ENCODE results near the gene STARD13.
"Not testable (repeated sequence)": the region's sequence is repeated elsewhere in the genome, so short reads cannot be mapped to it uniquely, and the experiment has no call there.

STARD13 gene

DNA sequence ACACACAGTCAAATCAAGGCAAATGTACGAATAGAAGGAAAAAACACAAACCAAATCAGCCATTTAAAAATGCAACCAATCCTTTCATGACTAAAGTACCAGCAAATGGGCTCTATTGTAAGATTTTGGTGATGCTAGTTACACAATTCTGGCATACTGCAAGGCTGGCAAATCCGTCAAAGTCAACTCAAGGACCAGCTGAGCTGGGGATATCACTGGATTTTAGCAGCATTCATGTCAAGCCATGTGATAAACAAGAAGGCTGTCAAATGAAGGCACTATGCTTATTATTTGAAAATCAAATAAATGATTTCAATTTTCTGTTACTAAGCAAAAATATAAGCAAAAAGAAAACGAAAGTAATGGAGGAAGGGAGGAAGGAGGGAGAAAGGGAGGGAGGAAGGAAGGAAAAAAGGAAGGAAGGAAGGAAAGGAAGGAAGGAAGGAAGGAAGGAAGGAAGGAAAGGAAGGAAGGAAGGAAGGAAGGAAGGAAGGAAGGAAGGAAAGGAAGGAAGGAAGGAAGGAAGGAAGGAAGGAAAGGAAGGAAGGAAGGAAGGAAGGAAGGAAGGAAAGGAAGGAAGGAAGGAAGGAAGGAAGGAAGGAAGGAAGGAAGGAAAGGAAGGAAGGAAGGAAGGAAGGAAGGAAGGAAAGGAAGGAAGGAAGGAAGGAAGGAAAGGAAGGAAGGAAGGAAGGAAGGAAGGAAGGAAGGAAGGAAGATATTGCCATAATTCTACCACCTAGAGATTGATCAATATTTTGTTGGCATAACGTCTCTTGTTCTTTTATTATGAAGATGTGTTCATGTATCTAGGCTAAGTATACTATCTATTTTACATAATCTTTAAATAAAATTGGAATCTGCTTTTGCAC lies 108.0 kb downstream of the STARD13 start:
- H3K27me3 Mint-ChIP-seq, result peaks cover 22% of the 10 kb centered on the region
- H3K4me3 Mint-ChIP-seq; DNase-seq (ENCODE audit: low spot score in 2 of 2); ATAC-seq (replicated peaks; ENCODE audit: extremely low read depth, poor library complexity, severe bottlenecking); H3K27ac Mint-ChIP-seq (ENCODE audit: low read depth); H3K36me3 Mint-ChIP-seq (ENCODE audit: insufficient read depth); H3K4me1 Mint-ChIP-seq; H3K9me3 Mint-ChIP-seq: not testable (repeated sequence)

DNA sequence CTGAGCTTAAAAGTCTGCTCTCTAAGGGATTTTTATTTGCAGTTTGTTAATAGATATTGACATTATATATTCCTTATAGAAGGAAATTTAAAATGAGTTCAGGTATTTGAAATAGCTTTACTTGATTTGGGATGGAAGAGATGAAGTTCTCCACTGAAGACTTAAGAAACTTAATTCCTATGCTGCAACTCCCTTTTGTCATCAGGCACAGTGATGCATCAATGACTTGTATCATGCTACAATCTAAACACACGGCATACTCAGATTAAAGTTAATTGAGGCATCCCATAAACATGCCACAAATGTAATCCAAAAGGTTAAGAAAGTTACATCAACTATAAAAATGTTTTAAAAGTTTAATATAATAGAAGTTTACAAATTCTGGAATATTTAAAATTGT lies 109.0 kb downstream of the STARD13 start:
- Mint-ChIP-seq H3K9me3 (no peaks in the 10 kb centered on the region), H3K4me3 (no peak overlapping the region), H3K27ac (ENCODE audit: low read depth) (no peak overlapping the region), H3K27me3 (peaks cover 21% of the 10 kb centered on the region), H3K36me3 (ENCODE audit: insufficient read depth) (no peaks in the 10 kb centered on the region), H3K4me1 (no peaks in the 10 kb centered on the region)
- ATAC-seq (replicated peaks; ENCODE audit: extremely low read depth, poor library complexity, severe bottlenecking) (no peak), DNase-seq (ENCODE audit: low spot score in 2 of 2) (no peak)

DNA sequence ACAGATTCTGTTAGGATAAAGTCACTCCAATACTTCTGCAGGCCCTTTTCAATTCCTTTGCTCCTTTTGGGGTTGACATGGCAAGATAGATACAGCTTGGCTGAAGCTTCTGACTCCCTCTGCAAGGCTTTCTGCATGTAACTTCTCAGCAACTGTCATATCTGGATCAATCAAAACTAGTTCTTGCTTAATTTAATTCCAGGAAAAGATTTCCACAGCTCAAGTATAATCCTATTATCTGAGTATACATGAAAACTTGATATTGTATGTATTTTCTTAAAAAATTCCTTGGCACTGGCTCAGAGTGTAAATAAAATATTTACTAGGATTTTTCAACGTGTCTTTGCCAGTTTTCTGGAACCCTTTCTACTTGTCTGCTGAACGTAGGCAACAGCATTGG lies 109.6 kb downstream of the STARD13 start:
- no peaks in the 10 kb centered on the region for H3K36me3 Mint-ChIP-seq (ENCODE audit: insufficient read depth)
- H3K27me3 Mint-ChIP-seq, result peaks cover 21% of the 10 kb centered on the region
- H3K4me3 Mint-ChIP-seq, result no peak overlapping the region
- DNase-seq (ENCODE audit: low spot score in 2 of 2), result no peak
- ATAC-seq (replicated peaks; ENCODE audit: extremely low read depth, poor library complexity, severe bottlenecking), result no peak
- no peaks in the 10 kb centered on the region for H3K4me1 Mint-ChIP-seq
- no peak overlapping the region for H3K27ac Mint-ChIP-seq (ENCODE audit: low read depth)
- no peaks in the 10 kb centered on the region for H3K9me3 Mint-ChIP-seq

DNA sequence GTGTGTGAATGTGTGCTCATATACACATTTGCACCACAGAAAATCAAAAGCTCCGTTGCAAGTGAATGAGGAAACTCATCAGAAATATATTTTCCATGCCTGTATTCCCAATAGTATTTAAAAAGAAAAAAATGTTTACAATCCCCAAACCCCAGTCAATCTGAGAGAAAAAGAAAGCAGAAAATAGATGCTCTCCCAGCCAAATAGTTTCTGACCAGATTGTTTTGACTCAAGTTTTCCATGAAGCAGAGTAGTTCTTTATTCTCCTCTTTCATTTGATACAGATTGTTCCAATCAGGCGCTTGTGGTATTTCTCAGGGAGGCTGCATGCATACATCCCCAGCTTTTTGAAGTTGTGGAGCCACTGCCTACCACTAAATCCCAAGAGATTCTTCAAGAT lies 110.6 kb downstream of the STARD13 start:
- H3K4me3 Mint-ChIP-seq, result no peak overlapping the region

DNA sequence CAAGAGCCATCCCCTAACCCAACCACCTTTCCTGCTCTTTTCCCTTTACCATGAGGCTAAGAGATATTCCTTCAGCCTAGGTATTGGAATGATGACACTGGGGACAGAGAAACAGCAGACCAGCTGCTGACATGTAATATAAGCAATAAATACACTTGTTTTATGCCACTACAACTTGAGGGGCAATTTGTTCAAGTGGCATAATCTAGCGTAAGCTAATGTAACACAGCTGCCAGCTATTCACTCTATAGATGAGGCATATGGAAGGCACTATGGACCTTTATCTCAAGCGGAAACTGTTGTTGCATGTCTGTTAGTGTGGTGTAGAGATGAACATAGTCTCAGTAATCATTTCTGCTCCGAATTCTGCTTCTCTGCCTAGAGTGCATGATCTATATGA lies 111.1 kb downstream of the STARD13 start:
- Mint-ChIP-seq H3K4me3 (no peak overlapping the region), H3K27me3 (peaks cover 10% of the 10 kb centered on the region), H3K4me1 (no peaks in the 10 kb centered on the region), H3K36me3 (ENCODE audit: insufficient read depth) (no peaks in the 10 kb centered on the region), H3K9me3 (no peaks in the 10 kb centered on the region), H3K27ac (ENCODE audit: low read depth) (no peak overlapping the region)
- ATAC-seq (replicated peaks; ENCODE audit: extremely low read depth, poor library complexity, severe bottlenecking) (no peak), DNase-seq (ENCODE audit: low spot score in 2 of 2) (no peak)

More for the DNA sequence above, 110.6 kb downstream of the STARD13 start:
- no peaks in the 10 kb centered on the region for H3K4me1 Mint-ChIP-seq
- no peaks in the 10 kb centered on the region for H3K9me3 Mint-ChIP-seq
- no peak for DNase-seq (ENCODE audit: low spot score in 2 of 2)
- peaks cover 15% of the 10 kb centered on the region for H3K27me3 Mint-ChIP-seq
- no peak overlapping the region for H3K27ac Mint-ChIP-seq (ENCODE audit: low read depth)
- ATAC-seq (replicated peaks; ENCODE audit: extremely low read depth, poor library complexity, severe bottlenecking), result no peak
- H3K36me3 Mint-ChIP-seq (ENCODE audit: insufficient read depth), result no peaks in the 10 kb centered on the region

DNA sequence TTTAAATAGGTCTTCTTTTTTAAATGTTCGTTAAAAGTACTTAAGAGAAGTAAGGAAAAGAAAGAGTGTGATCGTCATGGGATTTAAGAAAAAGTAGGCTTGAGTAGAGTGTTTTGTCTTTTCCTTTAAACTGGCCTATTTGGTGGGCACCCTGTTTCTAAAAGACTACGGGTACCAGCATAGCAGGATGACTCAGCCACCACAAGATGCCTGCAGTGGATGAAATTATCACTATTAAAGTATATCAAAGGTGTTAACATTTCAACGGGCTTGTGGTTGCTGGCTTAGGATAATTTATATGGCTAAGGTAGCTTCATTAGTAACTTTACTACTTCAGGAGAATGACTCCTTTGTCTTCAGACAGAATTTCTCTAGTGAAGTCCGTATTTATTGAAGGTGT lies 112.6 kb downstream of the STARD13 start:
- no peak for ATAC-seq (replicated peaks; ENCODE audit: extremely low read depth, poor library complexity, severe bottlenecking)
- no peak for DNase-seq (ENCODE audit: low spot score in 2 of 2)
- H3K36me3 Mint-ChIP-seq (ENCODE audit: insufficient read depth), result no peaks in the 10 kb centered on the region
- H3K27me3 Mint-ChIP-seq, result peaks cover 10% of the 10 kb centered on the region
- H3K27ac Mint-ChIP-seq (ENCODE audit: low read depth), result no peak overlapping the region
- no peaks in the 10 kb centered on the region for H3K4me1 Mint-ChIP-seq
- no peaks in the 10 kb centered on the region for H3K9me3 Mint-ChIP-seq
- no peak overlapping the region for H3K4me3 Mint-ChIP-seq

DNA sequence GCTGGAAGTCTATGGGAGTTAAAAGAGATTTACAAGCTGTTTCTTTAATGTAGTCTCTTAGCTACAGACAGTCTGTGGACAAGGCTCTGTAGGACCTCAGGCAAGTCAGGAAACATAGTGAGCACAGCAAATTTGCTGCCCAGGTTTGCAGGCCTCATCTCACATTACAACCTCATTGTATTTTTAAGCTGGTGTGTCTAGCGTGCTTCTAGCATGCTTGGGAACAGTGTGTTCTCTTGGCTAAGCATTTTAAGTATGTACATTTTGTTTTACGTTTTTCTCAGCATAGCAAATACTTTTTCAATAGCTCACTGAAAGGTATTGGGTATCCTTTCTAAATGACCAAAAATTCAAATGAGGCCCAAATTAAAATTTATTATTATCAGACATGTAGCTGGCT lies 113.2 kb downstream of the STARD13 start:
- Mint-ChIP-seq H3K4me3 (no peak overlapping the region), H3K27ac (ENCODE audit: low read depth) (no peak overlapping the region), H3K4me1 (no peaks in the 10 kb centered on the region), H3K27me3 (peaks cover 10% of the 10 kb centered on the region), H3K9me3 (no peaks in the 10 kb centered on the region), H3K36me3 (ENCODE audit: insufficient read depth) (no peaks in the 10 kb centered on the region)
- DNase-seq (ENCODE audit: low spot score in 2 of 2) (no peak), ATAC-seq (replicated peaks; ENCODE audit: extremely low read depth, poor library complexity, severe bottlenecking) (no peak)

DNA sequence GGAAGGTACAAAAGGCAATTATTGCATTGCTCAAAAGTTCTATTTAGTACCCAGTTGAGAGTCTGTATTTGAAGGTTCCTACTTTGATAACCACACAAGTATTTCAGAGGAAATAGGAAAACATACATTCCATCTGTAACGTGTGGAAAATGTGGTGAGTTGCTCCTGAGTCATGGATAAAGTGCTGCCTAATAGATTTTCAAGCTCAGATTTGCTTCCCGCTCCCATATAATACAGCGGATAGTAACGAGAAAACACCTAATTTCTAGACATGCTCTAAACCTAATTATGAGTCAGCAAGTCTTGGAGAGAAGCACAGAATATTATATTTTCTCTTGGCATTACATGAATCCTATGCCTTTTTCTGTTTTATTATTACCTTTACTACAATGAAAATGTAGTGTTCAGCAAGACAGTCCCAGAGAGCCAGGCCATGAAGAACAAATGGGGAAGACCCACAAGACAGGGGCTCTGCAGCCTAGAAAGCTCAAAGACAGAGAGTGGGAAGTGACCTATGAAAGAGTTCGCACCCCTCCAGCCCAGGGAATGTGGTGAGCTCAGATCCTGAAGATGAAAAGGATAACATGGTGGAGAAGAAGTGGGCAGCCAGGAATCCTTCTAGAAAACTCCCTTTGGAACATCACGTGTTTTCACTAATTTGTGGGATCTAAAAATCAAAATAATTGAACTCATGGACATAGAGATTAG lies 116.1 kb downstream of the STARD13 start:
- no peaks in the 10 kb centered on the region for H3K9me3 Mint-ChIP-seq
- H3K4me1 Mint-ChIP-seq, result no peaks in the 10 kb centered on the region
- H3K27me3 Mint-ChIP-seq, result peaks cover 6% of the 10 kb centered on the region
- no peaks in the 10 kb centered on the region for H3K36me3 Mint-ChIP-seq (ENCODE audit: insufficient read depth)
- no peak overlapping the region for H3K4me3 Mint-ChIP-seq
- H3K27ac Mint-ChIP-seq (ENCODE audit: low read depth), result no peak overlapping the region
- DNase-seq (ENCODE audit: low spot score in 2 of 2), result no peak
- no peak for ATAC-seq (replicated peaks; ENCODE audit: extremely low read depth, poor library complexity, severe bottlenecking)

DNA sequence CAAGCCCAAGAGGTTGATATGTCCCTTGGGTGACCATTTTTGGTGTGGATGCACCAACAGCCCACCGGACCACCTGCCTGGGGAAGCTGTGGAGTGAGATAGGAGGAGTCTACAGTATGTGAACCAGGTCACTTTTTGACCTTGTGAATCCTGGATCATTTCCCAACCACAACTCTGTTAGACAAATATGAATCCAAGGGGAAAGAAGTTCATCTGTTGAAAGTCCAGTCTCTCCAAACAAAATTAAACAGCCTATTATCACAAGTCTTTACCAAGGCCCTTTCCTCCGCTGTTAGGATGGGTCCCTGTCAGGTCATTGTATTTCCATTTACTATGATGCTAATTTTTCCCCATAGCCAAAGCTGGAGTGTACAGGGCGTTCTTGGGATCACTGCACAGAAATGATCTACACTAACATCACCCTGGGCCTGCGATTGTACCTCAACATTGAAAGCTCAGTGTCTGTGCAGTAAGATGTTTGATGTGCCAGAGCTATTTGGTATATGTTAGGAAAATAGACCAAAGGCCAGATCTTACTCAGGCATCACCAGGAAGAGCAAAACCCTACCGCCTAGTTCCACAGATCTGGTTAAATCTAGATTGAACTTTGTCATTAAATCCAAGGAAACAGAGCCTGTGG lies 117.1 kb downstream of the STARD13 start:
- no peaks in the 10 kb centered on the region for H3K27me3 Mint-ChIP-seq
- no peak for DNase-seq (ENCODE audit: low spot score in 2 of 2)
- no peaks in the 10 kb centered on the region for H3K4me1 Mint-ChIP-seq
- no peak overlapping the region for H3K4me3 Mint-ChIP-seq
- no peaks in the 10 kb centered on the region for H3K36me3 Mint-ChIP-seq (ENCODE audit: insufficient read depth)
- ATAC-seq (replicated peaks; ENCODE audit: extremely low read depth, poor library complexity, severe bottlenecking), result no peak
- no peak overlapping the region for H3K27ac Mint-ChIP-seq (ENCODE audit: low read depth)
- no peaks in the 10 kb centered on the region for H3K9me3 Mint-ChIP-seq

DNA sequence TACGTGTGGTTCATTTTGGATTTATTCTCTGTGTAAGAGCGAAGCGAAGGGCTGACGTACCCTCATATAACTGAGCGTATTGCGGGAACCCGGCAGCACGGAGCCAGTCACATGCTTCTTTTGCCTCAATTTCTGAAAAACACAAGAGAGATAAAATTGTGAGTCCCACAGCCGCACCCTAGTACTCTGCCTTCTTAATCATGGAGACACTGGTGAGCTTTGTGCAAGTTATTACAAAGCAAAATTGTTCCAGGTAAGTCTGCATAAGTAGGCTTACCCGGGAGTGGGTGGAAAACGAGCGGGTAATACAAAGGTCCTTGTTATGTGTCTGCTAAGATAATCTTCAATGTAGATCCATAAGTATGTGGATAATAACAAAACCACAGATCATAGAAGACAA lies 118.1 kb downstream of the STARD13 start:
- ATAC-seq (replicated peaks; ENCODE audit: extremely low read depth, poor library complexity, severe bottlenecking) (no peak), DNase-seq (ENCODE audit: low spot score in 2 of 2) (no peak)
- Mint-ChIP-seq H3K27ac (ENCODE audit: low read depth) (no peak overlapping the region), H3K4me3 (no peak overlapping the region), H3K27me3 (no peaks in the 10 kb centered on the region), H3K4me1 (no peaks in the 10 kb centered on the region), H3K9me3 (peaks cover 5% of the 10 kb centered on the region), H3K36me3 (ENCODE audit: insufficient read depth) (no peaks in the 10 kb centered on the region)

DNA sequence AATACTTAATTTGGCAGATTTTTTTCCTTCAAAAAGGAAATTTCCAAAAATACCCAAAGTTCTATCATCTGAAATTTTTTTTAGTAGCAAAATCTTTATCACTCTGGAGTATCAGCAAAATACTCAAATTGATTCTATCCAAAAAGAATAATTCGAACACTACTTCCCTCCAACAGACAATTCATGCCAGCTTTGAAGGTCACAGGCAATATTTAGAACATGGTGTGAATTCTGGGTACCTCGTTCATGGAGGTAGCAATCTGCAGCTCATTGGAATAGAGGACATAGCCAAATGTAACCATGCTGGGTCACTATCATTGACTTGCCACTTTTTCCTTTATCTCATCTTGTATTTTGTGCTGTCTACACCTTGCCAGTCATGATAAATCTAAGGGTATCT lies 119.8 kb downstream of the STARD13 start:
- ATAC-seq (replicated peaks; ENCODE audit: extremely low read depth, poor library complexity, severe bottlenecking) (no peak), DNase-seq (ENCODE audit: low spot score in 2 of 2) (no peak)
- no peak overlapping the region for H3K27ac Mint-ChIP-seq (ENCODE audit: low read depth)
- H3K4me1 Mint-ChIP-seq, result no peaks in the 10 kb centered on the region
- H3K9me3 Mint-ChIP-seq, result peaks cover 5% of the 10 kb centered on the region
- H3K36me3 Mint-ChIP-seq (ENCODE audit: insufficient read depth), result no peaks in the 10 kb centered on the region
- H3K4me3 Mint-ChIP-seq, result no peak overlapping the region
- H3K27me3 Mint-ChIP-seq, result no peaks in the 10 kb centered on the region

DNA sequence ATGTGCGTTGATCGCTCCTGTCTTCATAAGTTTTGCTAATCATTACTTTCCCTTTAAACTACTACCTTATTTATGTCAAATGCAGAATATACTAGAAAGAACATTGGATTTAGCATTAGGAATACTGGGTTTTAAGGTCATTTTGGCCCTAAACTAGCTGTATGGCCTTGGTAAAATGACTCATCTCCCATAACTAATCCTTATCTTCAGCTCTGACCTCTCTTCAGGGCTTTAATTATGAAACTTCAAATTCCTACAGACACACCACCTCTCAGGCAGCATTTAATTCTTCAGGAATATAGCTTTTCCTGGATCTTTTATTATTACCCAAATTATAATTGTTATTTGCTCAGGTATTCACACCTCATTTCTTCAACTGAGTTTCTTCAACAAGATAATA lies 121.2 kb downstream of the STARD13 start:
- no peak for DNase-seq (ENCODE audit: low spot score in 2 of 2)
- peaks cover 5% of the 10 kb centered on the region for H3K9me3 Mint-ChIP-seq
- no peak overlapping the region for H3K27ac Mint-ChIP-seq (ENCODE audit: low read depth)
- H3K27me3 Mint-ChIP-seq, result no peaks in the 10 kb centered on the region
- no peak overlapping the region for H3K4me3 Mint-ChIP-seq
- no peaks in the 10 kb centered on the region for H3K36me3 Mint-ChIP-seq (ENCODE audit: insufficient read depth)
- no peak for ATAC-seq (replicated peaks; ENCODE audit: extremely low read depth, poor library complexity, severe bottlenecking)
- no peaks in the 10 kb centered on the region for H3K4me1 Mint-ChIP-seq

DNA sequence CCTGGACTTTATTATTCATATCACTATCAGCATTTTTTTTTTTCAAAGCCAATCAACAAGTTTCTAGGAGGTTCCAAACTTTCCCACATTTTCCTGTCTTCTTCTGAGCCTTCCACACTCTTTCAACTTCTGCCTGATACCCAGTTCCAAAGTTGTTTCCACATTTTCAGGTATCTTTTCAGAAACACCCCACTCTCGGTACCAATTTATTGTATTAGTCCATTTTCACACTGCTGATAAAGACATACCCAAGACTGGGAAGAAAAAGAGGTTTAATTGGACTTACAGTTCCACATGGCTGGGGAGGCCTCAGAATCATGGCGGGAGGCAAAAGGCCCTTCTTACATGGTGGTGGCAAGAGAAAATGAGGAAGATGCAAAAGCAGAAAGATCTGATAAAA lies 122.8 kb downstream of the STARD13 start:
- H3K27me3 Mint-ChIP-seq; H3K4me3 Mint-ChIP-seq; H3K27ac Mint-ChIP-seq (ENCODE audit: low read depth); ATAC-seq (replicated peaks; ENCODE audit: extremely low read depth, poor library complexity, severe bottlenecking); DNase-seq (ENCODE audit: low spot score in 2 of 2); H3K4me1 Mint-ChIP-seq; H3K36me3 Mint-ChIP-seq (ENCODE audit: insufficient read depth); H3K9me3 Mint-ChIP-seq: not testable (repeated sequence)

Measured in central memory CD8-positive, alpha-beta T cell (primary cell).